Activated CD4-positive, CD25-positive, alpha-beta regulatory T cell treated with anti-CD3 and anti-CD28 coated beads, Interleukin-2, amount 50 U/mL, for 72 hours (primary cell): ENCODE measurements around the gene TXNL1.

Experiments used
- DNase-seq: peaks from one replicate; pipeline ENCODE4 v3.0.0; 2021

The TXNL1 gene

GRCh38 chr18:56565551-56566345 is 72.6 kb downstream of the TXNL1 start:
- DNase-seq = no peak

- DNase-seq = no peak
Measured at GRCh38 chr18:56565046-56565445, 73.3 kb downstream of the TXNL1 start.

GRCh38 chr18:56563568-56563967 is 74.8 kb downstream of the TXNL1 start:
- DNase-seq = no peak

DNA sequence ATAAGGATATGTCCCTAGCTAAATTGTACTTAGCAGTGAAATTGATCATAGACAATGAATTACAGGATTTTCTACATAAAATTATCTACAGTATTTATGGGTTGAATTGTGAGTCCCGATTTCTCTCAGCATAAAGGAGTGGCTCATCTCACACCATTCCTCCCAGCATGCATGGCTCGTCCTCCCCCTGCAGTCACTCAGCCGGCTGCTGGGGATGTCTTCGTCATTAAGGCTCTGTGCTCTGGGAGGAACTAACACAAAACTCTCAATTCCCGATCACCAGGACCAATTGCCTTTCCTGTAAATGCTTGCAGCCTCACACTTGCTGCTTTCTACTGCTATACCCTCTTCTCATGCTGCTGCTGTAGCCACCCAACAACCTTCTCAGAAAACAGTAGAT is 75.9 kb downstream of the TXNL1 start:
- no peak for DNase-seq

DNA sequence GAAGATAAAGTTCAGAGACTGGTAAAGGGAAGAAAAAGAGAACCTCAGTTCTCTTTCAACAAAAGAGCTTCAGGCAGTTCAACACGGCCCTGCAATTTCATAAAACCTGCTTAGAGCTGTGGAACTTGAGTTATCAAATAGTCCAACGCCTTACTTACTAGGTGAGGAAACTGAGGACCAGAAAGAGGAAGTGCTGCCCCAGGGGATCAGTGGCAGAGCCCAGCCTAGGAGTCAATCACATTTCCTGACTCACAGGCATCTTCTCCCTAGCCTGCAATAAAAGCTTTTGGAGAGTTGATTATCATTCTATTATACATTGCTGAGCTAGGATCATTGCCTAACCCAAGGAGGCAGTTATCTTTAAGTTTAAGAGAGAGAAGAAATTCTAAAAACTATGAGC is 77.4 kb downstream of the TXNL1 start:
- no peak for DNase-seq

DNA sequence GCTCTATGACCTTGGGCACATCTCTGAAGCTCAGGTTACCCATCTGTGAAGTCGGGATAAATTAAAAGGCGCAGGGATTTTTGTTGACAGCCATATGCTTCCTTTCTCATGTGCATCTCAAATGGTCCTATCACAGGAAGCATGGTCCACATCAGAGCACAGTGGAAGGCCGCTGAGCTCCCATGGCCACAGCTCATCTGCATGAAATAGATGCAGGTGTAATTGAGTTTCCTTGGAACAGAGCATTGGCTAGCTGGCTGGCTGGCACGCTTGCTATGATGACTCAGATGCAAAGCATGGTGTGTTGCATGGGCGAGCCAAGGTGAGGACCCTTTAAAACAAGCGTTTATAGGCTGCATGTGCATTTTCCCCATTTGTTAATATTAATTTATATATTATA is 79.3 kb downstream of the TXNL1 start:
- DNase-seq = no peak

DNA sequence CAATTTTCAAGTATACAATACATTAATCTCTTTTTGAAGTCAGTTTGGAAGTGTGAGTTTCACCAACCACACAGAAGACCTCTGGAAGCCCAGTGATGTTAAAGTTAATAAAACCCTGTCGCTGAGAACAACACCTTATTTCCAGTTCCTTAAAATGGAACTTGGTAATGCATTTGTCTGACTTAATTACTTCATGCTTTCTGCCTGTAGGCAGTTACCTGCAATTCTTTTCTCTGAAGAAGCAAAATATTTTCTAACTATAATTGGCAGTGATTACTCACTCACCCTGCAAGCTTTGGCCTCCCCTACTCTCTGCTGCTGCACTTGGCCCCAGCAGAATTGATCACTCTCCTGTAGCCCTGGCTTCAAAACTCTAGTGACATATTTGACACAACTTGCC is 81.5 kb downstream of the TXNL1 start:
- DNase-seq = no peak

DNA sequence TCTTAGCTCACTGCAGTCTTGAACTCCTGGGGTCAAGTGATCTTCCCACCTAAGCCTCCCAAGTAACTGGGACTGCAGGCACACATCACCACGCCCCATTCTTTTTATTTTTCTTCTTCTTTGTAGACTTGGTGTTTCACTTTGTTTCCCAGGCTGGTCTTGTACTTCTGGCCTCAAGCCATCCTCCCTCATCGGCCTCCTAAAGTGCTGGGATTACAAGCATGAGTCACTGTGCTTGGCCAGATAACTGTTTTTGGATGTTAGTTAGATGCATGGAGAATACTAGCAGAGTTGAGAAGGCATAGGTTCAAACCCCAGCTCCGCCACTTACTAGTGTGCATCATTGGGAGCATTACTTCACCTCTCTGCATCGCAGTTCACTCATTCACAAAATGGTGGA is 88.3 kb downstream of the TXNL1 start:
- DNase-seq = no peak
